HG03108 (cell line): Measurements from ENCODE around the gene NEAT1.

Experiments used
- ATAC-seq: cut with Tn5 transposase; IDR thresholded peaks from one replicate; pipeline ENCODE4 v1.9.1; 2021; ENCODE audit warnings: moderate library complexity; ENCODE audit not compliant: unreplicated experiment

The NEAT1 gene

DNA sequence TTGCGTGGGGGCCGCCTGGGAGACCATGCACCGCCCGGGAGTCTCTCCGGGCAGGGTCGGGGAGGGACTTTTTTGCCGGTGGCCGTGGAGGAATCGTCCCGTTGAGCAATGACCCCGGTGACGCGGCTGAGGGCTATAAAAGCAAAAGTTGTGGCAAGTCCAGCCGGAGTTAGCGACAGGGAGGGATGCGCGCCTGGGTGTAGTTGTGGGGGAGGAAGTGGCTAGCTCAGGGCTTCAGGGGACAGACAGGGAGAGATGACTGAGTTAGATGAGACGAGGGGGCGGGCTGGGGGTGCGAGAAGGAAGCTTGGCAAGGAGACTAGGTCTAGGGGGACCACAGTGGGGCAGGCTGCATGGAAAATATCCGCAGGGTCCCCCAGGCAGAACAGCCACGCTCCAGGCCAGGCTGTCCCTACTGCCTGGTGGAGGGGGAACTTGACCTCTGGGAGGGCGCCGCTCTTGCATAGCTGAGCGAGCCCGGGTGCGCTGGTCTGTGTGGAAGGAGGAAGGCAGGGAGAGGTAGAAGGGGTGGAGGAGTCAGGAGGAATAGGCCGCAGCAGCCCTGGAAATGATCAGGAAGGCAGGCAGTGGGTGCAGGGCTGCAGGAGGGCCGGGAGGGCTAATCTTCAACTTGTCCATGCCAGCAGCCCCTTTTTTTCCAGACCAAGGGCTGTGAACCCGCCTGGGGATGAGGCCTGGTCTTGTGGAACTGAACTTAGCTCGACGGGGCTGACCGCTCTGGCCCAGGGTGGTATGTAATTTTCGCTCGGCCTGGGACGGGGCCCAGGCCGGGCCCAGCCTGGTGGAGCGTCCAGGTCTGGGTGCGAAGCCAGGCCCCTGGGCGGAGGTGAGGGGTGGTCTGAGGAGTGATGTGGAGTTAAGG, at the start of gene NEAT1:
Gene NEAT1 (plus strand): TSS at position 166 of the 883 bp plus-strand sequence.
- no peak for ATAC-seq

DNA sequence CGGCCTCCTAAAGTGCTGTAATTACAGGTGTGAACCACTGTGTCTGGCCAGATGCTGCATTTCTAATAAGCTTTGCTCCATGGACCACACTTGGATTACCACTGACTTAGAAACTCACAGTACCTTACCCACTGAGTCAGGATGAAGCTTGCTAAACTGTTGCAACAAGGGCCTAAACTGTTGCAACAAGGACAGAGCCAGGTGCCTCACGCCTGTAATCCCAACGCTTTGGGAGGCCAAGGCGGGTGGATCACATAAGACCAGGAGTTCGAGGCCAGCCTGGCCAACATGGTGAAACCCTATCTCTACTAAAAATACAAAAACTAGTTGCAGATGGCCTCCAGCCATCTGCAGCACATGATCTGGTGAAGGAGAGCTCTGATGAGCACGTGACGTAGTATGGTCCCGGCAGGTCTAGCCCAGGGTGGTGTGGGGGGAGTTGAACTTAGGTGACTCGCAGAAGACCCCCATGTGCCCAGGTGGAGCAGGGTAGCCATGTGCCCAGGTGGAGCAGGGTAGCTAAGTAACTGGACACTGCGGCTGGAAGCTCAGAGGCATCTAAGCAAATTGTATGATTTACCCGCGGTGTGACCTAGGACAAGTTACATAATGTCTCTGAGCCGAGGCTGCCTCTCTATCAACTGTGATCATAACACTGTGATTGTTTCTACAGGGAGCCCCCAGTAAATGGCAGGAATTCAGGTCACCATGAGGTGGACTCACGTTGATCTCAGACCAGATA, 48.6 kb upstream of the NEAT1 start:
- no peak for ATAC-seq

DNA sequence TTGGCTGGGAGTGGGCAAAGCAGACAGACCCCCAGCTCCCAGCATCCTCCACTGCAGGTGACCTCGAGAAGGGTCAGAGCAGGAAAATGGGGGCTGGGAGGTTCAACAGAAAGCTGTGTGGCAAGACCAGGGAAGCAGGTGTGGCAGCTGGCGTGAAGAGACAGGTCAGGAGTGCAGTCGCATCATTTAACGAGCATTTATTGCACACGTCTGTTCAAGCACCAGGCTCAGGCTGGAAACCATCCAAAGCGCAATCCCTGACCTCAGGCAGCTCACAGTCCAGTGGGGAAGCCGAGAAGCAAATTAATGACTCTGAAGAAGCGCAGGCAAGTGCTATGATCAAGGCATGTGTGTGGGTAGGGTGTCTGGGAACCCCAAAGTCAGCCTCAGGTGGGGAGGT, 47.6 kb upstream of the NEAT1 start:
- ATAC-seq = no peak

DNA sequence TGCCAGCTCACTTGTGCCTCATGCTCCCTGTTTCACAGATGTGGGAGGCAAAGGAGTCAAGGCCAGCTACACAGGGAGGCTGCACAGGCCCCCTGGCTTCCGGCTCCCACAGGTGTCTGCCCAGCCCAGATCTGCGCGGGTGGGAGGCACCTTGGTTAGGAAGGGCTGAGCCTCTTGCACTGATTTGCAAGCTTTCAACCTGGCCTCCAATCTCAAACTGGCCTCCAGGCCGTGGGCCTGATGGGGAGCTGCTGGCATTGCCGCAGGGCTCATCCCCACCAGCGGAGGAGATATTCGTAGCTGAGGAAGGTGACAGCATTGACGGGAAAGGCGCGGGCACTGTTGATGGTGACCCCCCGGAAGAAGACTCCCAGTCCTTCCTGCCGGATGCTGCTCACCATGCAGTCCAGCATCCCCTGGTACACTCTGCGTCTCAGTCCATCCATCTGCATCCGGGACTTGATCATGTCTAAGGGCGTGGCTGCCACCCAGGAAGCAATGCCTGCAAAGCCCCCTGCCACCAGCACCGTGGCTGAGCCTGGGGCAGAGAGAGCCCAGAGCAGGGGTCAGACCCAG, 46.4 kb upstream of the NEAT1 start:
- no peak for ATAC-seq

DNA sequence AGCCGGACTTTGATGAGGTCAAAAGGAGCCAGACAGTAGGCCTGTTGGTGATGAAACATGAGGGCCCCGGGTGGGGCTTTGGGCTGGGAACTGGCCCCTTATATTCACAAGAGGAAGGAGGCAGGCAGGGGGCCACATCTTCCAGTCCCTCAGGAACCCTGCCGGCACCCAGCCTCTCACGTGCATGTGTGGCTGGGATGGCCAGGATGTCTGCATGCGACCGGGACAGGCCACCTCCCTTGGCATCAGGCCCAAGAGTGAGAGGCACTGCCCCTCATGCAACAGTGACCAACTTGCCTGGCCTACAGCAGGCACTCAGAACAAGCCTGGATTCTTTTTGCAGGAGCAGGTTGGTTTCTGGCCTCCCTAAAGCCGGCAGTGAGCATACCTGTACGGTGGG, 45.6 kb upstream of the NEAT1 start:
- ATAC-seq = no peak

DNA sequence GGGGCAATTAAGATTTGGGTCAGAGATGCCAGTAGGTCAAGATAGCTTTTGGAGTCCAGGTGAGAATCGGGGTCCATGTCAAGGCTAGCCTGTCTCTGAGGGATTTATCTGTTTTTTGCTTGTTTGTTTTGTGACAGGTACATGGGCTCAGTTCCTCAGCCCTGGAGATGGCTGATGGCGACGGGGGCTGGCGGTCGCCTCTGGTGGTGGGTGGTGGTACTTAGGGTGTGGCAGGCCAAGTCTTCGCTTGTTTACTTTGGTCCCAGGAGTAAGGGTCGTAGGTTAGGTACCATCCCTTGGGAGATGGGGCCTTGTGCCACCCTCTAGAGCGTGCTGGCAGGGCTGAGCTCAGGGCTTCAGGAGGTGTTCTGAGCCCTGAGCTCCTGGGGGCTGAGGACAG, 44.8 kb upstream of the NEAT1 start:
- no peak for ATAC-seq

DNA sequence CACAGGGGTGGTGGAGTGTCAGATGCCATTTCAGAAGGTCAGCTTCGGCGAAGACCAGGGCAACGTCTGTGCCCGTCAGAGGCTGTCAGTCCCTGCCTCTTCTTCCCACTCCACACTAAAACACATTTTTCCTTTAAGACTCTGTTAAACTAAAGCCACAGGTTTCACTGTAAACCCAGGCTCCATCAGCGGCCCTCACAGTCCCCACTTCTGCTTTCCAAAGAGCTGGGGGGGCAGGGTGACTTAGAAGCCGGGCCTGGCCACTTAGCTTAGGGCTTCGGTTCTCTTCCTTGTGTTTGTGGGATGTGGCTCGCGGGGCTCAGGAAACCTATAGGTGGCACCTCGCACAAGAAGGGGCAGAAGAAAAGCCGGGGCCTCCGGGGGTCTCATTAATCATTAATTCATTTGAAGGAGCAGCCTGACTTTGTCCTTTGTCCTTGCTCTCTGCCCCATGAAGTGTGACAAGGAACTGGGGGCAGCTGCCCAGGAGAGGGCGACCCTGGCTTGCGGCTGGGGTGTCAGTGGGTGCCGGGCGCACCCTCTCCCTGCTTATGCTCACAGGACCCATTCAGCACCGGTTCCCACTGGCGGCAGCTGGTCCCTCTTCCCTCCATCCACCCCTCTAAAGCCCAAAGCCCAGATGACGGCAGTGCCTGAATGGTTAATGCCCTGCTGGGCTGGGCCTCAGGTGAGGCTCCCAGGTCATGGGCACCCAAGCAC, 44.2 kb upstream of the NEAT1 start:
- ATAC-seq = no peak

DNA sequence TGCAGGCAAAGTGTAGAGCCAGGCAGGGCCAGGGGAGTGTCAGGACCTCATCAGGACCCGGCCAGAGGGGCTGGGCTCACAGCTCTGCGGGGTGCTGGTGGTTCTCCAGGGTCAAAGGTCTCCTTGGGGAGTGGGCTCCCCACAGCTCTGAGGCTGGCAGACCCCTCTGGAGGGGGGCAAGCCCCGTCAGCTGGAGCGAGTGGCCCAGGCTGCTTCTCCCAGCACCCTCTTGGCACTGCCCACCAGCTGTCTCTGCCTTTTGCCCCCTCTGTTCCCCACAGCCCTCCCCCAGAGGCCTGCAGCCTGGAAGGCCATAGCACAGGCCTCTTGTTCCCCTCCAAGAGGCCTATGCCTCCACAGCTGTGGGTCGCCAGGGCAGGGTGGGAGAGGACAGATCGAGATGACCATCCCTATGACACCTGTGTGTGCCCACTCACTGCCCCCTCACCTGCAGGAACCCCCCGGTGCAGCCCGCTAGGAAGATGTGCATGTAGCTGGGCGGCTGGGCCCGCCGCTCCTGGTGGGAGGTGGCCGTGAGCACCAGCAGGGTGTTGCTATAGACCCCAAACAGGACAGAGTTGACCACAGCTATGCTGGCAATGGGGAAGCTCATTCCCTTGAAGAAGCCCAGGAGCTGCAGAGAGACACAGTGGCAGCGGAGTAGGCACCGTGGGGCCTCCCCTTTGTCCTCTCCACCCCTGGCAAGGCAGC, 43.5 kb upstream of the NEAT1 start:
- ATAC-seq = no peak

DNA sequence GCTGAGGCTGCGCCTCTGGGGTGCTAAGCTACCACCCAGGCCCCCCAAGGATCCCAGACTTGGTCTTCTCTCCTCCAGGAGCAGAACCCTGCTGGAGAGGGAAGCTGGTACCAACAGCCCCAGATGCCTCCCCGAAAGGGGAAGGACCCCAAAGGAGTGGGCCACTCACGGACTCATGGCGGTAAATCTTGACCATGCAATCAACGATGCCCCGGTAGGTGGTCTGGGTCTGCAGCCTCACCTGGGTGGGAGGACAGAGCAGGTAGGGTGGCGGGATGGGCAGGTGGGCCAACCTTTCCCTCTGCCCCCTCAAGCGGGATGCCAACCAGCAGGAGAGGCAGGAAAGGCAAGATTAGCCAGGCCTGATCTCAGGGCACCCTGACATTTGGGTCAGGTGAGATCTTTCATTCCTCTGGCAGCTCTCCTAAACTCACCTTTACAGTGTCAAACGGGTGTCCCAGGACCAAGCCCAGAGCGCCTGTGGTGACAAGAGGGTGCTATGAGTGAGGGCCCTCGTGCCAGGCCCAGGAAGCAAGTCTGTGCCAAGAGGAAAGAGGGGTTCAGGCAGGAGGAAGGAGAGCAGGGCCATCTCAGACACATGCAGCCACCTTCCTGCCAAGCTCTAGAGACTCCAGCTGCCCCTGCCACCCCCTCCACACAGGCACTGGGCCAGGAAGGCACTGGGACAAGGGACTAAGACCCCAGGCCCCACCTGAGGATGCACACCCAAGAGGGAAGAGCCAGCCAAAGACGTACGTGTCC, 42.7 kb upstream of the NEAT1 start:
- no peak for ATAC-seq

DNA sequence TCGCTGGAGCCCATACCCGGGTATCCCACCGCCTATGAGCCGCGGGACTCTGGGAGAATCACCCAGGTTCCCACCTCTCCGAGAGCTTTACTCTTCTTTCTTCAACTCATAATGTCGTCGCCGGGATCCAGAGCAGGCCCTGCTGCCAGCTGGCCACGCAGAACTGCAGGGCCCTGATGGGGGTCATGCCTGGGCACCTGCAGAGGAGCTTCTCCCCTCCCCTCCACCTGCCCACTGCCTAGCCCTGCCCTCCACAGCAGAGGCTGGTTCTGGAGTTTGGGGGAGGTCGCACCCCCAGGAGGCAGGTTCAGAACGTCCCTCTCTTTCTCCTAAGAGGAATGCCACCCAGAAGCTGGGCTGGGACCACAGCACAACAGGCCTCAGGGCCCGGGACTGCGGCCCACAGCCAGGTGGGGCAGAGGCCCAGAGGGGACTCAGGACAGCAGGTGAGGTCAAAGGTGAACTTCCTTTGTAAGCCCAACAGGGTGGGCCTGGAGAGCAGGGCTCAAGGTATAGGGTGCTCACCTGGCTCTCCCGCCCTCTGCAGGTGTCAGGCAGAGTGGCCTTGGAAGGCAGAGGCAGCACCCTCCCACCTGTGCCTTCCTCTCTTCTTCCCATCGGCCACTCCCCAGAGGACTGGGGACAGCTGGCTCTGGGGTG, 42.0 kb upstream of the NEAT1 start:
- no peak for ATAC-seq

DNA sequence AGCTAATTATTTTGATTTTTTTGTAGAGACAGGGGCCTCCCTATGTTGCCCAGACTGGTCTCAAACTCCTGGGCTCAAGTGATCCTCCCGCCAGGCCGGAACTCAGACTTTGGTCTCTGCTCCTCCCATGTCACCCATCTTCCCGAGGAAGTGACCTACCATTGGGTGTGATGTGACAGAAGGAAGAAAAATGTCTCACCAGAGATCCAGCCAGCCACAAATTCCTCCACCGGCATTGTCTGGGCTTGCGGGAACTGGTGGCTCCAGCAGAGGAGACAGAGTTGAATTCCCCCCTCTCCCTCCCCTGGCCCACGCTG, 40.9 kb upstream of the NEAT1 start:
- ATAC-seq = no peak

DNA sequence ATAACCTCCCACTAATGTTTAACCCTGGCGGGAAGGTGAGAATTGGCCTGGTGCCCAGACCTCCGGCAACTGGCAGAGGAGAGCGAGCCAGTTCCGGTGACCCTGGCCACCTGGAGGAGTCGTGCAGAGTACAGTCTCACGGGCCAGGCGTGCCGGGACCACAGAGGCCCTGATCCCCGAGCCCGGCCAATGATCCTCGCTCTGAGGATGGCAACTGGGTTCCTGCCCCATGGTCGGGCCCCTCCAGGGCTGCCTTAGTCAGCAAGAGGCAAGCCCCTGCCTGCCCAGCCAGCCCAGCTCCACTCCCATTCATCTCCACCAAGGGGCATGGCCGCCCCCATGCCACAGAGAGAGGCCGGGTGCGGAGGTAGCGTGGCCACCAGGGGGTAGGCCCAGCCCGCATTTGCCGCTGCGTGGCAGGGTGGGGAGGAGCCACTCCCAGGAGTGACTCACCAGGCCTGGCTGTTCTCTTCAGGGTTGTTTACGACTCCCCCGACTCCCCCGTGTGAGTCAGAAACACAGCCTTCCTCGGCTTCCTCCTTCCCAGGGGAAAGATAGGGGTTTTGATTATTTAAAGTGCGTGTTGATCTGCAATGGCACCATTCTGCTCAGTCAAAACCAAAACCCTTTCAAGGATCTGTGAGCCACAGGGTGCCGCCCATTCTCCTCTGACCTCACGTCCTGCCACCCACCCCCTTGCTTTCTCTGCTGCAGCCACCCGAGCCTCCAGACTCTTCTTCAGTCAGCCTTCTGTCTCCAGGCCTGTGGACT, 40.4 kb upstream of the NEAT1 start, which contains the start of gene SLC25A45:
Gene SLC25A45 (minus strand): TSS at position 614 of the 771 bp plus-strand sequence. CDS start 695 bp downstream, outside the sequence.
- peak; percentile 58 for ATAC-seq

DNA sequence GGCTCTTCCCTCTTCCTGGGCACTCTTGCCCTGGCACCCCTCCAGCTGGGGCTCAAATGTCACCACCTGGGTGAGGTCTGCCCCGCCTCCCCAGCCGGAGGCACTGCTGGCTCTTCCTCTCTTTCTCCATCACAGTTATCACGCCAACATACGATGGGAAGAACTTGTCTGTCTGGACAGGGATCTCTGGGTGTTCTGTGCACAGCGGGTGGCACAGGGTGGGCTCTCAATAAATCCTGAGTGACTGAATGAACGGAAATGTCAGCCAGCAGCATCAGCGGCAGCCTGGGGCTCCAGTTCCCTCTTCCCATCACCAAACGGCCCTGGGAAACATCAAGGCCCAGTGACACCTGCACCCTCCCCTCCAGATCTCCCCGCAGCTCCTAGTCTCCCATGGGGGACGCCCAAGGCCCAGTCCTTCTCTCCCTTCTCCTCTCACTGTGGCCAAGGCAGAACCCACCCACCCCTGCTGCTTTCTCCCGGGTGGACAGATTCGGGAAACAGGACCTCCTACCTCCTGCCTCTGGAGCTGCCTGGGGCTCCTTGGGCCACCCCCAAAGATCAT, 39.7 kb upstream of the NEAT1 start:
- ATAC-seq = no peak

DNA sequence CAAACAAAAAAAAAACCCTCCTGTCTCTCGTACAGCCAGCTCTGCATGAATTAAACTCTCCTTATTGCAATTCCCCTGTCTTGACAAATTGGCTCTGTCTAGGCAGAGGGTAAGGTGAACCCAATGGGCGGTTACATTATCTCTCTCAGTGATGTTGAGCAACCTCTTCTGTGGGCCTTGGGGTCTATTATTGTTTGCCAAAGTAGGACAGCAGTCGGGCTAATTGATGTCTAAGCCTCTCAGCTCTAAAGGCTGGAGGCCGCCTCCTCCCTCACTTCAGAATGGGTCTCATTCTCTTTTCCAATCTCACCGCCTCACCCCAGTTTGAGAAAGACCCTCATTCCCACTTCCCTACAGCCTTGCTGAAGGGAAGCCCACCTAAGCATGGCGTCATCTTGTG, 38.8 kb upstream of the NEAT1 start:
- no peak for ATAC-seq

DNA sequence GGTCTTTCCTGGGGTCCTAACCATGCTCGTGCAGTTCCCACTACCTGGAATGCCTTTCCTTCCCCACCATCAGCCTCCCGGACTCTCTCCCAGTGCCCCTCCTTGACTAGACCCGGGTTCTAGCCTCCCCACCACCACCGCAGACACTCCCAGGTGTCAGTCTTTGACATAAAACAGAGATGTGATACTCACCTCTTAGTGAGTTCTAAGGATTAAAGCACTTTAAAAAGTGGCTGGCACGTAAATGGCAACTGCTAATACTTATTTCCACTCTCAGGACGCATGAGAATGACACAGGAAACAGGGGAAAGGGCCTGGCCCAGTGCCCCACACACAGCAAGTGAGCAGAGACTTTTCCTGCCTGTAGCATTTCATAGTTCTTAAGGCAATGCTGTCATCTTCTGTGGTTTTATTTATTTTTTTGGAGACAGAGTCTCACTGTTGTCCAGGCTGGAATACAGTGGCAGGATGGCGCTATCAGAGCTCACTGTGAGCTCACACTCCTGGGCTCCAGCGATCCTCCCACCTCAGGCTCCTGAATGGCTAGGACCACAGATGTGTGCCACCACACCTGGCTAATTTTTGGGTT, 38.2 kb upstream of the NEAT1 start:
- ATAC-seq = no peak

DNA sequence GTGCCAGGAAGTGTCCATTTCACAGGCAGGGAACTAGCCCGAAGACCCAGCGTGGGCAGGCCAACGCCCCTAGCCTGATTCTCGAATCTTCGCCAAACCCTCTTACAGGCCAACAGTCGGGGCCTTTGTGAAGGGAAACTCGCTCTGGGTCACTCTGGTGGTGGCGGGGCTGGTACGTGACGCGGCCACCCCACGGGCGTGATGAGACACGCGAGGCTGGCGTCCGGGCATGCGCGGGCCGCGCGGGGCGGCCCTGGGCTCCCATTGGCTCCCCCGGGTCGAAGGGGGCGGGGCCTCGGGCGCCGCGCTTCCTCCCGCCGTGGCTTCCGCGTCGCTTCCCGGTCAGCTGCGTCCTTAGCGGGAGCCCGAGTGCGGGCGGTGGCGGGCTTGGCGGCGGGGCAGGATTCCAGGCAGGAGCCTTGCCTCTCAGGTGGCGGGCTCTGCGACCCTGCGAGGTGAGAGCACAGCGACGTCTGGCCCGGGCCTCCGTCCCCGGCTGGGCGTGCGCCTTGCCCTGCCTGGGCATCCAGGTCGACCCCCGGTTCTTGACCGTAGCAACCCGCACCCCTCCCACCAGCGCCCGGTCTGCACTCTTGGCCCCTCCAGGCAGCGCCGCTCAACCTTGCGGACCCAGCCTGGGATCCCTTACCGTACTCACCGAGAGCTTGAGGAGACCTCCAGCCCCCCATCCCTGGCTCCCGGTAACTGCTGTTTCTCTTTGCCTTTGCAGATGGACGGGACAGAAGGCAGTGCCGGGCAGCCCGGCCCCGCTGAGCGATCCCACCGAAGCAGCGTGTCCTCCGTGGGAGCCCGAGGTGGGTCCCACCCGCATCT, 36.1 kb upstream of the NEAT1 start, which contains the start of gene FRMD8:
Gene FRMD8 (plus strand): TSS at position 331 of the 834 bp plus-strand sequence. CDS start 400 bp downstream, at position 731.
- ATAC-seq = peak; percentile 28

DNA sequence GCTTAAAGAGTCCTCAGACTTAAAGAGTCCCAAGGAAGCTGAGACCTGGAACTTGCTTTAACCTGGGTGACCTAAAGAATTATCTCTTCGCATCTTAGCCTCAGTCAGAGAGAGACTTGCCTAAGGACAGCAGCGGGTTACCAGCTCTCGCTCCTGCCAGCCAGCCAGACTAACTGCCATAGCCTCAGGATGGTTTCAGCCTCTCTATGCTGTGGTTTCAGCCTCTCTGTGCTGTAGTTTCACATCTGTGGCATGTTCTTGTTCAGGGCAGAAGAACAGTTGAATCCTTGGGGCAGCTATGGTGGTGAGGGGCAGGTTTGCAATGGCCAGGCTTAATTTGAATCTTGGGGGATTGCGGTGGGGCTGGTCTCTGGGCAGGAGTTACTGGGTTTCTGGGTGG, 33.9 kb upstream of the NEAT1 start:
- no peak for ATAC-seq
